Karpas-422 (cell line): ENCODE data around the gene DRAXIN. TPM values are rescaled to one million over a fixed set of nuclear protein-coding genes. Genes with fewer than 3 reads are reported as not detected.

Experiments
- DNase-seq: peaks from one replicate; pipeline ENCODE4 v3.0.0-alpha.2; 2015
- H2AFZ ChIP-seq: fragments of 200-600 bp; sonication (generic); 2 replicates; pipeline ENCODE4 v1.6.1; 2014; ENCODE audit warnings: antibody characterized with exemption, low read length, mixed read lengths
- H3K27ac ChIP-seq: fragments of 200-600 bp; sonication (generic); 2 replicates; pipeline ENCODE4 v1.5.1; 2014; ENCODE audit warnings: mild to moderate bottlenecking, low read length, moderate library complexity
- H3K27me3 ChIP-seq: fragments of 200-600 bp; sonication (generic); 2 replicates; pipeline ENCODE4 v1.6.1; 2014; ENCODE audit warnings: low read length, mixed read lengths
- H3K36me3 ChIP-seq: fragments of 200-600 bp; sonication (generic); 2 replicates; pipeline ENCODE4 v1.6.1; 2014; ENCODE audit warnings: low read length, mixed read lengths; ENCODE audit not compliant: insufficient read depth
- H3K4me1 ChIP-seq: fragments of 200-600 bp; sonication (generic); 2 replicates; pipeline ENCODE4 v1.6.1; 2014; ENCODE audit warnings: mild to moderate bottlenecking, low read length, mixed read lengths
- H3K4me2 ChIP-seq: fragments of 200-600 bp; sonication (generic); 2 replicates; pipeline ENCODE4 v1.6.1; 2014; ENCODE audit warnings: low read length, low read depth, mild to moderate bottlenecking; ENCODE audit not compliant: poor library complexity, severe bottlenecking
- H3K4me3 ChIP-seq: fragments of 200-600 bp; sonication (generic); 2 replicates; pipeline ENCODE4 v1.5.1; 2014; ENCODE audit warnings: mild to moderate bottlenecking, antibody characterized with exemption, low read length, mixed read lengths
- H3K79me2 ChIP-seq: fragments of 200-600 bp; sonication (generic); 2 replicates; pipeline ENCODE4 v1.6.1; 2014; ENCODE audit warnings: mild to moderate bottlenecking, low read length, mixed read lengths
- H3K9ac ChIP-seq: fragments of 200-600 bp; sonication (generic); 2 replicates; pipeline ENCODE4 v1.6.0; 2014; ENCODE audit warnings: low read length
- H3K9me2 ChIP-seq: fragments of 200-600 bp; sonication (generic), shearing (Covaris generic); replicated peaks from 2 replicates; pipeline ENCODE4 v1.6.0; 2014; ENCODE audit warnings: mild to moderate bottlenecking, low read length, moderate library complexity; ENCODE audit not compliant: insufficient read depth
- H3K9me3 ChIP-seq: fragments of 300-700, 200-600 bp; sonication (generic); 2 replicates; pipeline ENCODE4 v1.6.1; 2014; ENCODE audit warnings: low read length, mixed read lengths
- H4K20me1 ChIP-seq: fragments of 200-600 bp; sonication (generic); 2 replicates; pipeline ENCODE4 v1.6.1; 2014; ENCODE audit warnings: mild to moderate bottlenecking, antibody characterized with exemption, low read length, low read depth; ENCODE audit not compliant: insufficient read depth
- total RNA-seq: library from RNA; depleted of rRNA; stranded (reverse); fragments of >200 nt; shearing (Covaris generic); gene quantifications from 2 replicates; pipeline ENCODE4 v1.2.3, GENCODE V29; 2014; ENCODE audit warnings: low replicate concordance

The DRAXIN gene
- total RNA-seq, 1 experiment from 2014 or later, result not detected

GRCh38 chr1:11664336-11665065, 27.0 kb upstream of the DRAXIN start:
- H3K36me3 ChIP-seq, result no peaks in the 10 kb centered on the region
- H2AFZ ChIP-seq, result no peak overlapping the region
- no peaks in the 10 kb centered on the region for H4K20me1 ChIP-seq
- H3K27ac ChIP-seq, result no peak overlapping the region
- no peaks in the 10 kb centered on the region for H3K79me2 ChIP-seq
- no peaks in the 10 kb centered on the region for H3K4me1 ChIP-seq
- H3K9ac ChIP-seq, result no peak overlapping the region
- no peaks in the 10 kb centered on the region for H3K9me3 ChIP-seq
- H3K4me3 ChIP-seq, result no peak overlapping the region
- no peak overlapping the region for H3K4me2 ChIP-seq
- H3K27me3 ChIP-seq, result no peaks in the 10 kb centered on the region
- peak; percentile 42 for DNase-seq
- H3K9me2 ChIP-seq, result no peaks in the 10 kb centered on the region

- Histone ChIP-seq H3K79me2 (no peaks in the 10 kb centered on the region), H3K9ac (no peak overlapping the region), H2AFZ (no peak overlapping the region), H4K20me1 (no peaks in the 10 kb centered on the region), H3K27me3 (no peaks in the 10 kb centered on the region), H3K4me2 (no peak overlapping the region), H3K9me3 (no peaks in the 10 kb centered on the region), H3K4me1 (no peaks in the 10 kb centered on the region), H3K36me3 (no peaks in the 10 kb centered on the region), H3K27ac (no peak overlapping the region), H3K4me3 (no peak overlapping the region), H3K9me2 (no peaks in the 10 kb centered on the region)
- DNase-seq, result no peak
These were observed 23.0 kb upstream of the DRAXIN start for GRCh38 chr1:11668516-11668915.

- Histone ChIP-seq H3K9ac (no peak overlapping the region), H2AFZ (no peak overlapping the region), H3K4me3 (no peak overlapping the region), H3K27ac (no peak overlapping the region), H3K4me2 (no peak overlapping the region), H3K4me1 (no peaks in the 10 kb centered on the region), H3K9me2 (no peaks in the 10 kb centered on the region), H3K9me3 (no peaks in the 10 kb centered on the region), H3K79me2 (no peaks in the 10 kb centered on the region), H3K36me3 (no peaks in the 10 kb centered on the region), H4K20me1 (no peaks in the 10 kb centered on the region), H3K27me3 (no peaks in the 10 kb centered on the region)
- no peak for DNase-seq
These were observed 20.8 kb upstream of the DRAXIN start for GRCh38 chr1:11670747-11671146.

- H3K4me1 ChIP-seq, result no peaks in the 10 kb centered on the region
- no peaks in the 10 kb centered on the region for H4K20me1 ChIP-seq
- no peak overlapping the region for H3K9ac ChIP-seq
- no peaks in the 10 kb centered on the region for H3K79me2 ChIP-seq
- no peak overlapping the region for H3K4me2 ChIP-seq
- H3K36me3 ChIP-seq, result no peaks in the 10 kb centered on the region
- DNase-seq, result no peak
- H3K9me3 ChIP-seq, result no peaks in the 10 kb centered on the region
- H3K4me3 ChIP-seq, result no peak overlapping the region
- no peak overlapping the region for H2AFZ ChIP-seq
- H3K27ac ChIP-seq, result no peak overlapping the region
- H3K27me3 ChIP-seq, result no peaks in the 10 kb centered on the region
- no peaks in the 10 kb centered on the region for H3K9me2 ChIP-seq
These were observed 20.3 kb upstream of the DRAXIN start for GRCh38 chr1:11671205-11671543.

- Histone ChIP-seq H3K4me3 (no peak overlapping the region), H3K36me3 (no peaks in the 10 kb centered on the region), H3K27me3 (no peaks in the 10 kb centered on the region), H3K9me3 (no peaks in the 10 kb centered on the region), H3K4me2 (no peak overlapping the region), H3K9ac (no peak overlapping the region), H3K27ac (no peak overlapping the region), H3K4me1 (no peaks in the 10 kb centered on the region), H3K79me2 (no peaks in the 10 kb centered on the region), H4K20me1 (no peaks in the 10 kb centered on the region), H2AFZ (no peak overlapping the region), H3K9me2 (no peaks in the 10 kb centered on the region)
- DNase-seq, result no peak
These were observed 19.8 kb upstream of the DRAXIN start for GRCh38 chr1:11671544-11672286.

GRCh38 chr1:11673089-11673769, 18.3 kb upstream of the DRAXIN start:
- no peaks in the 10 kb centered on the region for H3K27me3 ChIP-seq
- H3K4me2 ChIP-seq, result no peak overlapping the region
- H3K79me2 ChIP-seq, result no peaks in the 10 kb centered on the region
- H3K36me3 ChIP-seq, result no peaks in the 10 kb centered on the region
- H2AFZ ChIP-seq, result no peak overlapping the region
- no peaks in the 10 kb centered on the region for H3K9me2 ChIP-seq
- no peaks in the 10 kb centered on the region for H3K9me3 ChIP-seq
- DNase-seq, result no peak
- no peaks in the 10 kb centered on the region for H3K4me1 ChIP-seq
- H3K9ac ChIP-seq, result no peak overlapping the region
- no peak overlapping the region for H3K27ac ChIP-seq
- no peaks in the 10 kb centered on the region for H4K20me1 ChIP-seq
- no peak overlapping the region for H3K4me3 ChIP-seq

GRCh38 chr1:11674488-11674887, 17.0 kb upstream of the DRAXIN start:
- H3K36me3 ChIP-seq, result no peaks in the 10 kb centered on the region
- no peak overlapping the region for H3K4me2 ChIP-seq
- peaks cover 3% of the 10 kb centered on the region; the same call in 1 of the 2 replicates for H3K79me2 ChIP-seq
- H3K4me1 ChIP-seq, result peaks cover 2% of the 10 kb centered on the region; the same call in 1 of the 2 replicates
- no peak overlapping the region for H3K9ac ChIP-seq
- no peaks in the 10 kb centered on the region for H3K27me3 ChIP-seq
- no peaks in the 10 kb centered on the region for H3K9me3 ChIP-seq
- H3K9me2 ChIP-seq, result no peaks in the 10 kb centered on the region
- no peak for DNase-seq
- H3K4me3 ChIP-seq, result no peak overlapping the region
- H4K20me1 ChIP-seq, result no peaks in the 10 kb centered on the region
- H2AFZ ChIP-seq, result no peak overlapping the region
- H3K27ac ChIP-seq, result no peak overlapping the region

- H3K36me3 ChIP-seq, result no peaks in the 10 kb centered on the region
- H3K27ac ChIP-seq, result no peak overlapping the region
- no peaks in the 10 kb centered on the region for H3K9me2 ChIP-seq
- H3K79me2 ChIP-seq, result peaks cover 10% of the 10 kb centered on the region
- no peak overlapping the region for H3K4me2 ChIP-seq
- H3K9me3 ChIP-seq, result no peaks in the 10 kb centered on the region
- no peak overlapping the region for H3K9ac ChIP-seq
- no peak overlapping the region for H3K4me3 ChIP-seq
- peaks cover 10% of the 10 kb centered on the region for H3K4me1 ChIP-seq
- no peak overlapping the region for H2AFZ ChIP-seq
- no peak for DNase-seq
- H3K27me3 ChIP-seq, result no peaks in the 10 kb centered on the region
- H4K20me1 ChIP-seq, result no peaks in the 10 kb centered on the region
These were observed 16.2 kb upstream of the DRAXIN start for GRCh38 chr1:11675325-11675724.
